ENCODE results near the gene LRIG1. TPM values are rescaled to one million over a fixed set of nuclear protein-coding genes. Genes with fewer than 3 reads are reported as not detected.

LRIG1 gene
- total and polyA plus RNA-seq, 2 of the 8 experiments (the other 6 are each of a cell fraction or from before 2014, with no cell fraction given), result 78.1 to 88.7 TPM

DNA sequence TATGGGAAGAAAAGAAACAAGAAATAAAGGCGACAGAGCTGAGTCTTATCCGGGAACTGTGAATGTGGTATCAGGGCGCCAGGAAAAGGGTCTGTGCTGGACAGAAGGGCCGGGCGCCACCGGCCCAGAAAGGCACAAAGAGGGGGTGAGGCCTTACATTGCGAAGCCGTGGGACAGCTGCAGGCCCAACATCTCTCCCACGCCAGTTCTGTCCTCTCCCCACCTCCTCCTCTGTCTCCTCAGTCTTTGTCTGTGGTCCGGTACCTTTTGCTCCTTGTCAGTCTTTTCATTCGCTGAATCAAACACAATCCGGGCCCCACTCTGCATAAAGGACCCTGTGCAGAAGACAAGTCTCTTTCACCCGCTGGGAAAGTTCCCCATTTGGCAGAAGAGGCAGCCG, 81.8 kb downstream of the LRIG1 start:
- Histone ChIP-seq H3K4ac (replicated peaks; ENCODE audit: insufficient read length, low read depth, low read length) (peak overlapping the region; percentile 10), H2BK120ac (replicated peaks; ENCODE audit: low read depth, low read length) (no peak overlapping the region), H2BK15ac (ENCODE audit: low read length) (no peak overlapping the region), H3K4me1 (replicated peaks in 1 of 4; ENCODE audit: control insufficient read depth in 3 of 4, insufficient read depth in 4 of 4, low read length in 3 of 4) (peaks cover 4 to 16% (median 7%) of the 10 kb centered on the region in 4 experiments; a peak in 5 of 7 replicates), H3K79me1 (ENCODE audit: low read depth, low read length) (peaks cover 21% of the 10 kb centered on the region), H3K18ac (ENCODE audit: extremely low read depth, low read length) (no peak overlapping the region), H4K5ac (ENCODE audit: insufficient read length, low read depth, low read length) (no peak overlapping the region), H3K23ac (ENCODE audit: insufficient read length) (no peak overlapping the region), H2AK5ac (ENCODE audit: low read depth, low read length) (0 out of 2 replicates have a peak overlapping the region, but pooled peaks have one; percentile 59), H3K36me3 (ENCODE audit: control insufficient read depth in 2 of 4, insufficient read depth in 4 of 4, low read length in 3 of 4) (peaks cover 18 to 65% (median 45%) of the 10 kb centered on the region in 4 experiments; a peak in 7 of 8 replicates), H3K9ac (replicated peaks in 1 of 4; ENCODE audit: extremely low read depth in 1 of 4, low read depth in 3 of 4, low read length in 3 of 4) (no peak overlapping the region), H3K14ac (ENCODE audit: insufficient read length) (no peak overlapping the region), H2AFZ (ENCODE audit: low read length) (no peak overlapping the region), H4K91ac (replicated peaks; ENCODE audit: insufficient read length, low read length) (no peak overlapping the region), H3K79me2 (ENCODE audit: control insufficient read depth in 1 of 2, insufficient read depth in 2 of 2, low read length in 2 of 2) (peaks cover 10 to 95% of the 10 kb centered on the region in 2 experiments), H3K23me2 (ENCODE audit: low read depth, low read length) (no peaks in the 10 kb centered on the region), H2BK5ac (ENCODE audit: low read depth, low read length) (no peak overlapping the region), H3K9me3 (ENCODE audit: insufficient read depth in 2 of 2, low read depth in 1 of 2, low read length in 1 of 2) (peaks cover 27 to 32% of the 10 kb centered on the region in 2 experiments), H2BK12ac (ENCODE audit: low read depth, low read length) (no peak overlapping the region), H4K20me1 (replicated peaks in 1 of 2; ENCODE audit: control insufficient read depth in 1 of 2, insufficient read depth in 2 of 2, low read length in 2 of 2) (peaks cover 6 to 17% of the 10 kb centered on the region in 2 experiments), H3K4me2 (ENCODE audit: insufficient read depth in 1 of 2, low read depth in 2 of 2, low read length in 2 of 2) (peak overlapping the region in 1 of 2 experiments; percentile 27; a peak in 1 of 4 replicates), H3K27me3 (replicated peaks in 1 of 4; ENCODE audit: control insufficient read depth in 3 of 4, extremely low read depth in 1 of 4, insufficient read depth in 3 of 4, low read length in 3 of 4) (no peaks in the 10 kb centered on the region), H2BK20ac (ENCODE audit: low read length) (no peak overlapping the region), H3K56ac (replicated peaks; ENCODE audit: insufficient read length, low read depth, low read length) (no peak overlapping the region), H3K27ac (ENCODE audit: low read depth, low read length) (no peak overlapping the region), H4K8ac (ENCODE audit: extremely low read depth, insufficient read depth, low read length) (no peak overlapping the region), H3K4me3 (ENCODE audit: extremely low read depth in 1 of 4, insufficient read depth in 2 of 4, low read depth in 3 of 4, low read length in 4 of 4) (no peak overlapping the region)
- WGBS, 2 experiments (ENCODE audit: extremely low coverage in 1 of 2, insufficient coverage in 1 of 2, insufficient read length in 1 of 2, insufficient replicate concordance in 2 of 2, low coverage in 1 of 2, low lambda C conversion rate in 2 of 2, missing lambda C conversion rate in 1 of 2), result 88% methylated on average over 14 of the region's 14 CpGs; no CpG with 5 or more reads in 1 of the 2 experiments
- POLR2A ChIA-PET (ENCODE audit: partially characterized antibody), result interaction anchor here (0.9 to 1.5 kb wide), 3 partner anchors 9 to 25 kb away, joined by 3 to 4 read pairs (median 3); no protein-coding TSS in a partner anchor
- no peak for FAIRE-seq
- CTCF ChIA-PET (ENCODE audit: partially characterized antibody), result interaction anchor here (1.0 to 1.8 kb wide), 5 partner anchors 9 to 403 kb away, joined by 3 to 7 read pairs (median 4); no protein-coding TSS in a partner anchor
- no peak for TF ChIP-seq SP2 (IDR thresholded peaks at IDR 0.05; ENCODE audit: low read length)
- no peak for DNase-seq (ENCODE audit: low read depth in 1 of 2, low spot score in 2 of 2)
